Gastrocnemius medialis (tissue), 4 donors: ENCODE data around the gene ZMYM2.

ENCODE experiments used
- CTCF ChIP-seq, 5 experiments: fragments of 450-650 bp in 3 of 5; fragments of 200-600 bp in 2 of 5; sonication (generic) in 2 of 5; IDR thresholded peaks in 4 of 5; conservative IDR thresholded peaks in 1 of 5; 1 replicate in 4 of 5; 2 replicates in 1 of 5; pipeline ENCODE4 v1.5.1; 2016 to 2019; ENCODE audit warnings: antibody characterized with exemption in 5 of 5, mild to moderate bottlenecking in 3 of 5, moderate library complexity in 3 of 5
- POLR2A ChIP-seq, 2 donors: fragments of 450-650 bp; IDR thresholded peaks; one replicate each; pipeline ENCODE4 v1.6.1; 2017; ENCODE audit warnings: antibody characterized with exemption in 2 of 2, mild to moderate bottlenecking in 2 of 2, moderate library complexity in 2 of 2

- TF ChIP-seq POLR2A (IDR thresholded peaks at IDR 0.05) (no peak), CTCF (IDR thresholded peaks at IDR 0.05 in 4 of 5, conservative IDR thresholded peaks at IDR 0.05 in 1 of 5) (no peak)
Observed at GRCh38 chr13:20102525-20103180, 144.1 kb downstream of the ZMYM2 start.
